T1000 (cell line): Measurements from ENCODE around the gene KSR2.
"Not testable (repeated sequence)": the region's sequence is repeated elsewhere in the genome, so short reads cannot be mapped to it uniquely, and the experiment has no call there.

ENCODE experiments used
- DNase-seq: peaks from one replicate; lab custom pipeline; 2025; ENCODE audit warnings: mixed read lengths; lab: John Stamatoyannopoulos, UW

The KSR2 gene

DNA sequence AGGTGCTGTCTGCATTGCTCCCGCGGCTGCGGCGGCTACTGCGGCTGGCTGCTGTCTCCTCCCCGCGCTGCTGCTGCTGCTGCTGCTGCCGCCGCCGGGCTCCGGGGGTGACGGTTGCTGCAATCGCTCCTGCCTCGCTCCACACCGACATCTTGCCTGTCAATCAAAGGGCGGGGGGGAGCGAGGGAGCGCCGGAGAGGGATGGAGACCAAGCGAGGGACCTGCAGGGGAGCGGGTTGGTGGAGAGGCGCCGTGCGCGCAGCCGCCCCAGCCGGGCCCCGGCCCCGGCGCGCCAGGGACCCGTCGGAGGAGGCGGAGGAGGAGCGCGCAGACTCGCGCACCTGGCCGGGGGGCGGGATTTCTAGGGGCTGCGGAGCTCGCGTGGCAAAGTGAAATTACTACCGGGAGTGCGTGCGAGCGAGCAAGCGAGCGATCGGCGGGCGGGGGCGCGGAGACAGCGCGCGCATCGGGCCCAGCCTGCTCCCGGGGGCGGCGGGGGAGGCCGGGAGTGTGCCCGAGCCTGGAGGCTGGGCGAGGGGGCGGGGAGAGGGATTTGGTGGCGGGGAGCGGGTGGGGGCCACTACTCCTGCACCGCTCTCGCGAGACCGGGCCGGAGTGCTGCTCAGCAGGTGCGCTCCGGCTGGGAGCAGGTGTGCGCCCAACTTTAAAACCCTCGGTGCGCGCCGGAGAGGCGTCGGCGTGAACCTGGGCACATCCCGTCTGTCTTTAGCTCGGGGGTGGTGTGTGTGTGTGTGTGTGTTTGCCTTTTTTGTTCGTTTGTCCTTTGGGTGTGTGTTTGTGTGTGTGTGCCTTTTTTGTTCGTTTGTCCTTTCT lies at the start of gene KSR2:
KSR2 (minus strand) TSS at position 165 of the 834 bp plus-strand sequence. CDS start 735 bp downstream, outside the sequence.
- DNase-seq = no peak

DNA sequence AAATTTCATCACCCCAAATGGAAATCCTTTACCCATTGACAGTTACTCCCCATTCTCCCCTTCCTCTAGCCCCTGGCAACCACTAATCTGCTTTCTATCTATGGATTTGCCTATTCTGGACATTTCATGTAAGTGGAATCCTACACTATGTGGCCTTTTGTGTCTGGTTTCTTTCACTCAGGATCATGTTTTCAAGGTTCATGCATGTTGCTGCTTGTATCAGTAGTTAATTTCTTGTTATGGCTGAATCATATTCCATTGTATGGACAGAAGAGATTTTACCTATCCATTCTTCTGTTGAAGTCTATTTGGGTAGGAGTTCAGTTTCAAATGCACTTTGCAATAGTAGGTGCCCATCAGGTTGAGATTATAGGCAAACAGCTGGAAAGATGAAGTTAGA lies 49.1 kb upstream of the KSR2 start:
- DNase-seq = no peak

DNA sequence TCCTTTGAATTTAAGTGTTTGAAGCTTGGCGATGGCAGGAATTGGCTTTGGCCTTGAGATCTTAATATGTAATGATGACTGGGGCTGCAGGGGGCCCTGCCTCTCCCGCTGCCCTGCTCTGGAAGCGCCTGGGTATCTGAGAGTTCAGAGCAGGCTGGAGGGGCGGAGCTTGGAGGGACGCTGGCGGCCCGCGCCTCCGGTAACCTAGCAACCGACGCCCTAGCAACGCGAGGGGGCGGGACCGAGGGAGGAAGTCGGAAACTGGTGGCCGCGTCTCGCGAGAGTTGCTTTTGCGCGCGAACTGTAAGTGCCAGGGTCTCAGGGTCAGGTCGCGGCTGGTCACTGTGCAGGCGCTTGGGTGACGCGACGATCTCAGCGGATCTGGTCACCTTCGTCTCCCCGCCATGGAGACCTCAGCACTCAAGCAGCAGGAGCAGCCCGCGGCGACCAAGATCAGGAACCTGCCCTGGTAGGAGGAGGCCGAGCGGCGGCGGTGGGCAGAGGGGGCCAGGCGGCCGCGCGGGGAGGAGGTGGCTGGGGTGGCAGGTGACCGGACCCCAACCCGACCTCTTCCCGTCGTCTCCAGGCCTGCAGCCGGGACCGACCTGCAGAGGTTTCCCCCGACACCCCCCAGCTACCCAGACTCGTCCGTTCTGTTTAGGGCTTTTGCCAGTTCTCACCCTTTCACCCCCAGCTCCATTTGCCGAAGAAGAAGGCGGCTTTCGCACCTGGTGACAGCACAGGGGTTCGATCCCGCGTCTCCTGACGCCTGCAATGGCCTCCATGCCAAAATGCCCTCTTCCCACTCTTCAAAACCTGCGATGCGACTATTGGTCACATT lies 47.9 kb upstream of the KSR2 start, which contains the start of gene RFC5:
RFC5 (plus strand) TSS at position 280 of the 841 bp plus-strand sequence; CDS start at position 405, 125 bp downstream.
- DNase-seq = peak; percentile 95

DNA sequence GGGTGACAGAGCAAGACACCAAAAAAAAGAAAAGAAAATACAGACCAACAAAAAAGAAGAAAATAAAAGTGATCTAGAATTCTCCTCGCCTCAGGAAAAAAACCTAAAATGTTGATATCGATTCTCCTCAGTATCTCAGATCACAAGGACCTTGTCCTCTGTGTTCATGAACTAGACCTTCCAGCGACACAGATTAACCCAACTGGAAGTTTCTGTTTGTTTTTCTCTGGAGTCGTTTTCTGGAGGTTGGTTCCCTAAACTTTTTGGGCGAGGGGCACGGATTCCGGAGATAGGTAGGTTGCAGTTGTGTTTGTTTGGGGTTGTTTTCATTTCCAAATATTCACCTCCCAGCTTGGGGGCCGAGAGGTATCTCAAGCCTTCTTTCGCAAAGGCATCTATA lies 47.2 kb upstream of the KSR2 start:
- DNase-seq = no peak

DNA sequence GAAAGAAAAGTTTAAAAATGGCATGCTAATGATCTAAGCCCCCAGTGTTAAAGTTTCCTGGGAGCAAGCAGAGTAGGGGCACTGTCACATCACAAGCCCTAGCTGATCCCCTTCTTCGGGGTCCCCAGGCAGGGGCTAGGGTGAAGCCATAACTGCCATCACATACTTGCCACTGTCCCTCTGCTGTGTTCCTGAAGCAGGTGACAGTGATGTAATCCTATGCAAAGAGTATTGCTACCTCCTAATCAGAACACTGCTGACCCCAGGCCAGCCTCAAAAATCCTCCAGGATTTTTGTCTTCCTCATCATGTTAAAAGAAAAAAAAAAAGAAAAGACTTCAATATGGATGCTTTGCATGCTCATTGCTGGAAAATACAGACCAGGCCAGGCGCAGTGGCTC lies 46.5 kb upstream of the KSR2 start:
- DNase-seq = no peak

DNA sequence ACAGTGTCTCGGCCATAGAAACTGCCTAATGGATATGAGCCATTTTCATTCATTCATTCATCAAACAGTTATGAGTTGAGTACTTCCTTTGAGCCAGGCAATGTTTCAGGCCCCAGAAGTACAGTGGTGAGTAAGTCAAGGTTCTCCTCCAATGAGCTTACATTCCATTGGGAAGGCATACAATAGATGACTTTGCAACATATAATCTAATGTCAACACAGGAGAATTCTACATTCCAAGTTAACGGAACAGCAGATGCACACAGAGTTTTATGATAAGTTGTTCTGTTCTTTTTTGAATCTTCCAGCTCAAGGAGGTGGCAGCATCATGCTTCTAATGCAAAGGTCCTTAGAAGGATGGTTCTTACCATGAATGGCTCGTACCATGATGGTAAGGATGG lies 44.5 kb upstream of the KSR2 start:
- no peak for DNase-seq

DNA sequence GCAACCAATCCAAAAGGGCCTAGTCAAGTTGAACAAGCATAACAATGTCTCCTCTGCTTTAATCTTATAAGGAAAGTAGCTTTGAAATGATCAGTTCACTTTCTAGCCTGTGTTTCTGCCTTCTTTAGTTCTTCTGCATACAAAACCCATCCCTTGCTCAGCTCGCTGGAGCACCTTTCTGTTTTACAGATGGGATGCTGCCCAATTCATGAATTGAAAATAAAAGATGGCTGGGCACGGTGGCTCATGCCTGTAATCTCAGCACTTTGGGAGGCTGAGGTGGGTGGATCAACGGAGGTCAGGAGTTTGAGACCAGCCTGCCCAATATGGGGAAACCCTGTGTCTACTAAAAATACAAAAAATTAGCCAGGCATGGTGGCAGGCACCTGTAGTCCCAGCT lies 43.2 kb upstream of the KSR2 start:
- DNase-seq = no peak

DNA sequence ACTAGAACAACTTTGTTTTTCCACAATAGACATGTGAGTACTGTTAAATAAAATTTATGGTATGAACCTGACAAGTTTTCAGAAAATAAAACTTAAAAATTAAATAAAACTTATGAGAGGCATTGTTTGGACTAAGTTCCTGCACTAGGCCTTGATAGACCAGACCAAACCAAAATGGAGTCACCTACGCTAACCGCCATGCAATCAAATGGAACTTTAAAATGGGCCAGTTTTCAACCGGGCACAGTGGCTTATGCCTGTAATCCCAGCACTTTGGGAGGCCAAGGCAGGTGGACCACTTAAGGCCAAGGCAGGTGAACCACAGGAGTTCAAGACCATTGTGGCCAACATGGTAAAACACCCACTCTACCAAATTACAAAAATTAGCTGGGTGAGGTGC lies 42.6 kb upstream of the KSR2 start:
- DNase-seq = no peak

DNA sequence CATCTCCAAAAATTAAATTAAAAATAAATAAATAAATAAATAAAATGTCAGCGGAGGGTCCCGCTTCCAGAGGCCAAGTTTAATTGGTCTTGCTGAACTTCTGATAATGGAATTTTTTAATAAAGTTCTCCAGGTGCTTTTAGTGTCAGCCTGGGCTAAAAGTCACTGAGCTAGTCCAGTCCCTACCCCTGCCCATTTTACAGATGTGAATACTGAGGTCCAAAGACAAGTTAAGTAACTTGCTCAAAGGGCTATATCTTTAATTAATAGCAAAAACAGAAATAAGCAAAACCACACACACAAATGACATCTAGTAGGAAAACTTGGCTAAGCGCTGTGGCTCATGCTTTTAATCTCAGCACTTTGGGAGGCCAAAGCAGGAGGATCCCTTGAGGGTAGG lies 42.1 kb upstream of the KSR2 start:
- no peak for DNase-seq

DNA sequence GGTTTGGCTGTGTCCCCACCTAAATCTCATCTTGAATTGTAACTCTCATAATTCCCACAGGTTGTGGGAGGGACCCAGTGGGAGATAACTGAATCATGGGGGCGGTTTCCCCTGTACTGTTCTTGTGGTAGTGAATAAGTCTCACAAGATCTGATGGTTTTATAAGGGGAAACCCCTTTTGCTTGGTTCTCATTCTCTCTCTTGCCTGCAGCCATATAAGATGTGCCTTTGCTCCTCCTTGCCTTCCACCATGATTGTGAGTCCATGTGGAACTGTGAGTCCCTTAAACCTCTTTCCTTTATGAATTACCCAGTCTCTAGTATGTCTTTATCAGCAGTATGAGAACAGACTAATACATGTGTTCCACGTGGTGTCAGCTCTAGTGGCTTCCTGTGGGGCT lies 31.0 kb upstream of the KSR2 start:
- not testable (repeated sequence) for DNase-seq

DNA sequence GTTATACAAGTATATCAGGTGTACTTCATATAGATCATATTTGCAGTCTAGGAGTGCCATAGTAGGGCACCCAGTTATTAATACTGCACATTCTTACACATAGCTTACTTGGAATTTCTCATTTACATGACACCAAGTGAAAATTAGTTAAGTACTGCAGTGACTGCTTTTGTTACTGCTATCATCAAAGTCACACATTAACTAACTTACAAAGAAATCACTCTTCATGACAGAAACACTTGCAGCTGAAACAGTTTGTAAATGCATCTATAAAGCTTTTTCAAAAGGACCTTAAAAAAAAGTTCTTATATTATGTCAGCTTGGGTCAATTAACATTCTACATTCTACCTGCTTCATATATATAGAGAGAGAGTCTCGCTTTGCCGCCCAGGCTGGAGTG lies 29.9 kb upstream of the KSR2 start:
- no peak for DNase-seq

DNA sequence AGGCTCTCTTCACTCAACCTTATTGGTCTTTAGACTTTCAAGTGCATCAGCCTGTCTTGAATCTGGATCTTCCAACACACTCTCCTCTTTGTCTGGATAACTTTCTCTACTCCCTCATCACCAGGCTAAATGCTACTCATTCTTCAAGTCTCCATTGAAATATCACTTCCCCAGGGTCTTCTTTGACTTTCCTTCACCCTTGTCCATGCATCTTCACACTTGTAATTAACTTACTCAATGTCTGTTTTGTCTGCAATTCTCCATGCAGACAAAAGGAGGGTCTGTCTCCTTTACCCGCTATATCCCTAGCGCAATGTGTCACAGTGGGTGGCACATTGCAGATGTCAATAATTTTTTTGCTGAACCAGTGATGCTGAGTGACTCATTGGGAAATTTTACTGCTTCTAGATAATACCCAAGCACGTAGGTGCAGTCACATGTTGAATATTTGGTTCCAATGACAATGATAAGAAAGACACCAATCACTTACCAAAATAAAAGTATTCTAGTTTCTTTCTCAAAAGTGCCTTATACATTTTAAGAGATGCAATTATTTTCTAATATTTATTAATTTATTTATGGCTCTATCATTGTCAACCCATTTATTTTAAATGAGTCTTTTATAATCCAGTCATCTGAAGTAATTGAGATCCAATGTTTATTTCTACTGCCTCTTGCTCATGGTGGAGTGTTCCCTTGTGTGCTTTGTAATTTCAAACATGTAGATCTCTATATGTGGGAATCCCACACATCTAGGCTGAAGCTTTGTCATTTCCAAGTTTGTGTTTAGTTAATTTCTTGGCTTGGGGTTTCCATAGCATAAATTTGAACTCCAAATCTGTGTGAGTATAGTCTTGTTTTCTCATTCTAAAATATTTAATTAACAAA lies 26.0 kb upstream of the KSR2 start:
- DNase-seq = no peak

DNA sequence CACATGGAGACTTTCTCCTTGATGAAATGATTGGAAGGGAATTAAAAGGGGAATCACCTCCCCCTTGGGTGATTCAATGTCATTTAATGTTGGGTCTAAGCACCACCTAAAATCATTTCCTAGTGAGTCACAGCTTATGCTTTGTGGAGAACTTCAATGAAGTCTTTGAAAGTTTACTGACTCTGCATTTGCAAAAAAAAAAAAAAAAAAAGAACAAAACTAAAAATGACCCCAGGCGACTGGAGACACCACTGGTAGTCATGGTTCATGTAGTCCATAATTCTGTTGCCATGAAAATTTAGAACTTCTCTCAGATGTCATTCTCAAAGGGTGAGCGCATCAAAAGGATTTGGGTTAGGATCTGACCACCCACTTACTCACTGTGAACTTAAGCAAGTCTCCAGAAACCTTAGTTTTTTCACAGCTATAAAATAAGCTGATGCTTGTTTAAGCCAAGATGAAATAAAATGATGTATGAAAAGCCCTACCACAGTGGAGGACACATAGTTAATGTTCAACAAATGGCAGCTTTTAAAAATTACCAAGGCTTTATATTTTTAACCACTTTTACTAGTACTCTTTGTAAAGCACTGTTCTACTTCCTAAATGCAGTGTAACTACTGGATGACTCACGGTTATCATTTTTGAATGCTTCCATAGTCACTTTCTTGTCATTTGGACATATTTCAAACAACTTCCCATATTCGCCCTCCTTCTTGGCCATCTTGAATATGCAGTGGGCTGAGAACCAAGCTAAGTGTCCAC lies 18.1 kb upstream of the KSR2 start:
- no peak for DNase-seq

DNA sequence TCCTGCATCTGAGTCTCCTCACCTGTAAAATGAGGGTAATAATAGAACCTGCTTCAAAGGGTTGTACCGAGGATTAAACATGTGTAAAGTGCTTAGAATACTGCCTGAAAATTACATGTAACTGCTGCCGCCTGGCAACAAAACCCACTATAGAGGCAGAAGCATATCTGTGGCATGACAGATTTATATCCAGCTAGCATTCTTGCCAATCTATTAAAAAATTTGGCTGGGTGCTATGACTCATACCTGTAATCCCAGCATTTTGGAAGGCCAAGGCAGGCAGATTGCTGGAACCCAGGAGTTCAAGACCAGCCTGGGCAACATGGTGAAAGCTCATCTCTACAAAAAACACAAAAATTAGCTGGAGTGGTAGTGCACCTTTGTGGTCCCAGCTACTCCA lies 16.4 kb upstream of the KSR2 start:
- no peak for DNase-seq

DNA sequence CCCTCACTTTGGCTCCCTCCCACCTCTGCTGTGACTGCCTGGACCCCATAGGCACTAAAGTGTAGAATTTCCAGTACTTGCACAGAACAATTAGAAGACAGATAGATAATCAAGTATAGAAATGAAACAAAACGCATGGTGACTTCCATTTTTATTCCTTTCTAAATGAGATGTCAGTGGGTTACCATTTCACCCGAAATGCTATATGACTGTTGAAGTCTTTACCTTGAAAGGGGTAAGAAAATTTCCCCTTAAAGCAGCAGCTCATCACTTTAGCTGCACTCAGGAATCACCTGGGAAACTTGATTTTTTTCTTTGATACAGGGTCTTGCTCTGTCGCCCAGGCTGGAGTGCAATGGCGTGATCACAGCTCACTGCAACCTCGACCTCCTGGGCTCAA lies 12.5 kb upstream of the KSR2 start:
- no peak for DNase-seq

DNA sequence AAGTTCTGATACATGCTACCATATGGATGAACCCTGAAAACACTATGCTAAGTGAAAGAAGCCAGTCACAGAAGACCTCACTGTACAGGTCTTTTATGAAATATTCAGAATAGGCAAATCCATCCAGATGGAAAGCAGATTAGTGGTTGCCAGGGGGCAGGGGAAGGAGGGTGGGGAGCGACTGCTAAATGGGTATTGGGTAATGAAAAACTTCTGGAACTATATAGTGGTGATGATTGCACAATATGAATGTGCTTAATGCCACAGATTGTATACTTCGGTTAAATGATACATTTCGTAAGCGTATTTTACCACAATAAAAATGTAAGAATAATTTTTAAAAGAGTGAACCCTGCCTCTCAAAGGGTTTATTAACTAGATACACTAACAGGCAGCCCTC lies 11.8 kb upstream of the KSR2 start:
- no peak for DNase-seq

DNA sequence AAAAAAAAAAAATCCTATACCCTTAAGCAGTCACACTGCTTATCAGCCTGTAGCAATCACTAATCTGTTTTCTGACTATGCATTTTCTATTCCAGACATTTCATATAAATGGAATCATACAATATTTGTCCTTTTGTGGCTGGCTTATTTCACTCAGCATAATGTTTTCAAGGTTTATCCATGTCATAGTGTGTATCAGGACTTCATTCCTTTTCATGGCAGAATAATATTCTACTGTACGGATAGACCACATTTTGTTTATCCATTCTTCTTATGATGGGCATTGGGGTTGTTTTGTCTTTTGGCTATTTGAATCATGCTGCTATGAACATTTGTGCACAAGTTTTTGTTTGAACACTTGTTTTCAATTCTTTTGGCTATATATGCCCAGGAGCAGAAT lies 8.6 kb upstream of the KSR2 start:
- DNase-seq = no peak

DNA sequence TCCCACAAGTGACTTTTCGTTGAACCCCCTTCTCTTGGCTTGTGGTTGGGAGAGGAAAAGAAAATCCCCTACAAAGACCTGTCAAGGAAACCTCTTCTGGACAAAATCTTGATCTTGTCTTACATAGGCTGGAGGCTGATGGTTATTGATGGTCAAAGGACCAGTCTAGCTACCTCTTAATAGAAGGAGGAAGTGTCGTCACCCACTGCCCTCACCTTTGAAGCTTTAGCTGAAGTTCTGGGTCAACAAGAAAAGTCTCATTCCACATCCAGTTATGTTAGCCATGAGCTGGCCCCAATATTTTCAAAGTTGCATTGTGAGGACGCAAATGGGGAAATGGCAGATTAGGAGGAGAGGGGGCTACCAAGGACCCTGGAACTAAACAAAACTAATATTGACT lies 6.2 kb upstream of the KSR2 start:
- no peak for DNase-seq

DNA sequence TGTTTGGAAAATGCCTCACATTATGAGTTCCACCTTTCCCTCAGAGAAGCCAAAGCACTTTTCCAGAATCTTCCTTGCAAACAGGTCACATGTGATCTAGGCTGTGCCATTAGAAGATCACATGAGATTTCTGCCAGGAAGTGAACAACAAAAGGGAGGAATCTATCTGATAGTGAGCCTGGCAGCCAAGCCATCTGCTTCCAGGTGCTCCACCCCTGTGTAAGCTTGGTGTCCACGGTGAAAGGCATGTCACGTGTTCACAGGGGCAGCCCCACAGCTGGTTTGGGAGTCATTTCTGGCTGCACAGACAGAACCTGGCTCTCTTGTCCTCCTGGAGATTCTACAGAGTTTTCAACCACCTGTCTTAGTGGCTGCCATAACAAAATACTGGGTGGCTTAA lies 3.5 kb upstream of the KSR2 start:
- DNase-seq = no peak

DNA sequence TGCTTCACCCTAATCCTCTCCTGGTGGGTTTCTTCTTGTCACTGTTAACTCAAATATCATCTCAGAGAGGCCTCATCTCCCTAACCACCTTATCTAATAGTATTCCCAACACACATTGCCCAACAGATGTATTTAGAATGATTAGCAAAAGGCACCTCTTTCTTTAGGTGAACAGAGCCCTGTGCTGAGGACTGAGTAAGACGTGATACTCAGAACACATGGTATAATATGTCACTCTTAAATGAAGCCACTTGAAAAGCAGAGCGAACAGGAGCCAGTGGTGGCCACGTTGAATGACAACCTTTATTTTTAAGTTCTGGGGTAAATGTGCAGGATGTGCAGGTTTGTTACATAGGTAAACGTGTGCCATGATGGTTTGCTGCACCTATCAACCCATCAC lies 1.5 kb upstream of the KSR2 start:
- DNase-seq = no peak

DNA sequence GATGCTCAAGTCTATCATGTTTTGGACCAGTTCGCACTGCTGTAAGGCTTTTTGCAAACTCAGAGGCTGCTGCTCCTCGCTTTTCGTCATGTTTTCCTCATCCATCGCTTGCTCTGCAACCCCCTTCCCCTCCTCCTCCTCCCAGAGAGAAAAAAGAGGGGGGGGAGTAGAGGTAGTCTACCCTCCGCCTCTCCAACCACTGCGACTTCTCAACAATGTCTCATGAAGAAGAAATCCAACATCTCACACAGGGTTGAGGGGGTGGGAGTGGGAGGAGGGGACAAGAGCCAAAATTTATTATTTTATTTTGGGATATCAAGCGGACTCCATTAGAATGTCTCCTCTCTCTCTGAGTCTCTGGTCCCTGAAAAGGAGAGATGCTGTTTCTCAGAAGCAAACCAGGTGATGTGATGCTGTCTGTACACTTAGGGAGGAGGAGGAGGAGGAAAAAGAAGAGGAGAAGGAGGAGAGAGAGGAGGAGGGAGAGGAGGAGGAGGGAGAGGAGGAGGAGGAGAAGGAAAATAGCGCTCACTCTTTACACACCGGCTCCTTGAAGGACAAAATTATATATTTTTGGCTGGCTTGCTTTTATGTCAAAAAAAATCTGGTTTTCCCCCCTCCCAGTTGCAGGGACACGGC lies 520 bp downstream of the KSR2 start:
- no peak for DNase-seq
